ENCODE data around the gene PIK3R5.

- TF ChIP-seq POLR2A (IDR thresholded peaks at IDR 0.05; ENCODE audit: low read length): no peak
- no peak for TF ChIP-seq GATA1 (IDR thresholded peaks at IDR 0.05; ENCODE audit: low read depth, low read length)
Observed at GRCh38 chr17:8846768-8847211, 118.7 kb downstream of the PIK3R5 start.

Measured in erythroblast (primary cell).